DMS53 treated with DMSO at 0.1 percent for 48 hours (cell line): Measurements from ENCODE around the gene PIEZO2.

Source experiments
- DNase-seq: peaks from one replicate; lab custom pipeline; 2025; ENCODE audit not compliant: unreplicated experiment; lab: John Stamatoyannopoulos, UW

The PIEZO2 gene

GRCh38 chr18:11034884-11035283, 114.5 kb downstream of the PIEZO2 start:
- no peak for DNase-seq

- no peak for DNase-seq
These were observed 115.9 kb downstream of the PIEZO2 start for GRCh38 chr18:11033503-11033902.

GRCh38 chr18:11031966-11032365, 117.4 kb downstream of the PIEZO2 start:
- DNase-seq = no peak

GRCh38 chr18:11029021-11029420, 120.3 kb downstream of the PIEZO2 start:
- no peak for DNase-seq

GRCh38 chr18:11027862-11028261, 121.5 kb downstream of the PIEZO2 start:
- no peak for DNase-seq

GRCh38 chr18:11025671-11026070, 123.7 kb downstream of the PIEZO2 start:
- no peak for DNase-seq

GRCh38 chr18:11024928-11025669, 124.3 kb downstream of the PIEZO2 start:
- no peak for DNase-seq

GRCh38 chr18:11021477-11021876, 127.9 kb downstream of the PIEZO2 start:
- no peak for DNase-seq

- no peak for DNase-seq
These were observed 128.4 kb downstream of the PIEZO2 start for GRCh38 chr18:11020877-11021414.

- no peak for DNase-seq
These were observed 129.1 kb downstream of the PIEZO2 start for GRCh38 chr18:11020161-11020853.

GRCh38 chr18:11019295-11020105, 129.9 kb downstream of the PIEZO2 start:
- DNase-seq = no peak

- no peak for DNase-seq
These were observed 139.5 kb downstream of the PIEZO2 start for GRCh38 chr18:11009869-11010268.

- no peak for DNase-seq
These were observed 140.2 kb downstream of the PIEZO2 start for GRCh38 chr18:11009147-11009546.

GRCh38 chr18:11008505-11008904, 140.9 kb downstream of the PIEZO2 start:
- DNase-seq = no peak

GRCh38 chr18:11005528-11005927, 143.8 kb downstream of the PIEZO2 start:
- peak; percentile 78 for DNase-seq

GRCh38 chr18:11004951-11005350, 144.4 kb downstream of the PIEZO2 start:
- no peak for DNase-seq

- DNase-seq = no peak
These were observed 145.1 kb downstream of the PIEZO2 start for GRCh38 chr18:11004294-11004693.

GRCh38 chr18:11002796-11003195, 146.6 kb downstream of the PIEZO2 start:
- no peak for DNase-seq

- no peak for DNase-seq
These were observed 147.1 kb downstream of the PIEZO2 start for GRCh38 chr18:11002277-11002676.

- DNase-seq = no peak
These were observed 149.3 kb downstream of the PIEZO2 start for GRCh38 chr18:11000071-11000470.

- no peak for DNase-seq
These were observed 151.5 kb downstream of the PIEZO2 start for GRCh38 chr18:10997885-10998284.
